HG03354 (cell line): ENCODE data around the gene PCDHGA7.
A peak's percentile ranks its signal among the peaks of the same experiment; 100 is the strongest.
"Not testable (repeated sequence)": the region's sequence is repeated elsewhere in the genome, so short reads cannot be mapped to it uniquely, and the experiment has no call there.

Experiments
- ATAC-seq: cut with Tn5 transposase; IDR thresholded peaks from one replicate; pipeline ENCODE4 v1.9.1; 2021; ENCODE audit warnings: mild to moderate bottlenecking; ENCODE audit not compliant: unreplicated experiment, poor library complexity, severe bottlenecking

The PCDHGA7 gene

GRCh38 chr5:141420855-141421488 is 38.4 kb downstream of the PCDHGA7 start, which contains the start of gene PCDHGA11:
Gene PCDHGA11 (plus strand): TSS chr5:141421051. CDS start chr5:141421228, 177 bp downstream.
- ATAC-seq = peak; percentile 53

GRCh38 chr5:141421489-141421855 is 38.9 kb downstream of the PCDHGA7 start:
- no peak for ATAC-seq

DNA sequence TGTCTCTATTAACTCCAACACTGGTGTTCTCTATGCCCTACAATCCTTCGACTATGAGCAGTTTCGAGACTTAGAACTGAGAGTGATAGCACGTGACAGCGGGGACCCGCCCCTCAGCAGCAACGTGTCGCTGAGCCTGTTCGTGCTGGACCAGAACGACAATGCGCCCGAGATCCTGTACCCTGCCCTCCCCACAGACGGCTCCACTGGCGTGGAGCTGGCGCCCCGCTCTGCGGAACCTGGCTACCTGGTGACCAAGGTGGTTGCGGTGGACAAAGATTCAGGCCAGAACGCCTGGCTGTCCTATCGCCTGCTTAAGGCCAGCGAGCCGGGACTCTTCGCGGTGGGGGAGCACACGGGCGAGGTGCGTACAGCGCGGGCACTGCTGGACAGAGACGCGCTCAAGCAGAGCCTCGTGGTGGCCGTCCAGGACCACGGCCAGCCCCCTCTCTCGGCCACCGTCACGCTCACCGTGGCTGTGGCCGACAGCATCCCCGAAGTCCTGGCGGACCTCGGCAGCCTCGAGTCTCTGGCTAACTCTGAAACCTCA is 40.3 kb downstream of the PCDHGA7 start:
- no peak for ATAC-seq

DNA sequence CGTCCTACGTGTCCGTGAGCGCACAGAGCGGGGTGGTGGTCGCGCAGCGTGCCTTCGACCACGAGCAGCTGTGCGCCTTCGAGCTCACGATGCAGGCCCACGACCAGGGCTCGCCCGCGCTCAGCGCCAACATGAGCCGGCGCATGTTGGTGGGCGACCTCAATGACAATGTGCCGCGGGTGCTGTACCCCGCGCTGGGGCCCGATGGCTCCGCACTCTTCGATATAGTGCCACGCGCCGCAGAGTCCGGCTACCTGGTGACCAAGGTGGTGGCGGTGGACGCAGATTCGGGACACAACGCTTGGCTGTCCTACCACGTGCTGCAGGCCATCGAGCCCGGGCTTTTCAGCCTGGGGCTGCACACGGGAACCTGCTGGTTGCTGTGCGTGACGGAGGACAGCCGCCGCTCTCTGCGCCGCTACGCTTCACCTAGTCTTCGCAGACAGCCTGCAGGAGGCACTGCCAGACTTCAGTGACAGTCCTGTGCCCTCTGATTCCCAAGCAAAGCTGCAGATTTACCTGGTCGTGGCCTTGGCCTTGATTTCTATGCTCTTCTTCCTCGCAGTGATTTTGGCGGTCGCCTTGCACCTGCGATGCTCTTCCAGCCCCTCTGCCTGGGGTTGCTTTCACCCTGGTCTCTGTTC is 45.4 kb downstream of the PCDHGA7 start:
- no peak for ATAC-seq

- ATAC-seq = peak; percentile 85
Measured at GRCh38 chr5:141430332-141431113, 48.0 kb downstream of the PCDHGA7 start, which contains the start of gene PCDHGA12. Gene PCDHGA12 (plus strand): TSS chr5:141430507. CDS start chr5:141430760, 253 bp downstream.

- ATAC-seq = peak; percentile 55
Measured at GRCh38 chr5:141431286-141431685, 48.7 kb downstream of the PCDHGA7 start.

- not testable (repeated sequence) for ATAC-seq
Measured at GRCh38 chr5:141432308-141432707, 49.8 kb downstream of the PCDHGA7 start.

GRCh38 chr5:141432726-141433125 is 50.2 kb downstream of the PCDHGA7 start:
- ATAC-seq = not testable (repeated sequence)

DNA sequence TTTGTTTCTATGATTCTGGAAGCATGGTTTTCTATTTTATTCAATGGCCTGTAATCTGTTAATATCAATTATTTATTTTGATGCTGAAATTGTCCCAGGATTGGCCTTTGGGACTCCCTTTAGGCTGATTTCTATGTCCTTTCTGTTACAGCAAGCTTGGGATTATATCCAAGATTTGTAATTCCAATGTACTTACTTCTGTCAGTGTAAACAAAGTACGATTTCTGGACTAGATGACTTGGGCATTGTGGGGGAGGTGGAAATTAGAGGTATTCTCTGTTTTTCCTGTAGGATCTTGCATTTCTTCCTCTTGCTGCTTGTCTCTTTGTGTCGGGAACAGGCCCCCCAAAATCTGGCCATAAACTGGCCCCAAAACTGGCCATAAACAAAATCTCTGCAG is 51.5 kb downstream of the PCDHGA7 start:
- no peak for ATAC-seq
